Neuron (in vitro differentiated cells): ENCODE measurements around the gene NQO2.
A peak's percentile ranks its signal among the peaks of the same experiment; 100 is the strongest.
"Not testable (repeated sequence)": the region's sequence is repeated elsewhere in the genome, so short reads cannot be mapped to it uniquely, and the experiment has no call there.

Source experiments
- H2AFZ ChIP-seq: one replicate; pipeline ENCODE4 v1.6.1; 2013; ENCODE audit warnings: low read depth, mild to moderate bottlenecking, inconsistent platforms, low read length, moderate library complexity
- H3K27me3 ChIP-seq: one replicate; pipeline ENCODE4 v1.6.1; 2013; ENCODE audit warnings: low read length; ENCODE audit not compliant: insufficient read depth
- H3K36me3 ChIP-seq: one replicate; pipeline ENCODE4 v1.6.1; 2013; ENCODE audit warnings: low read length; ENCODE audit not compliant: insufficient read depth
- H3K4me1 ChIP-seq: one replicate; pipeline ENCODE4 v1.6.1; 2013; ENCODE audit warnings: low read length; ENCODE audit not compliant: insufficient read depth
- H3K4me3 ChIP-seq: 2 replicates; pipeline ENCODE4 v1.5.1; 2013; ENCODE audit warnings: mild to moderate bottlenecking, low read length, moderate library complexity
- H3K9me3 ChIP-seq: one replicate; pipeline ENCODE4 v1.6.1; 2013; ENCODE audit warnings: low read length

The NQO2 gene

GRCh38 chr6:2962004-2962403 is 37.7 kb upstream of the NQO2 start:
- Histone ChIP-seq H3K9me3 (peaks cover 4% of the 10 kb centered on the region), H3K4me3 (no peak overlapping the region), H3K4me1 (peaks cover 13% of the 10 kb centered on the region), H3K36me3 (no peaks in the 10 kb centered on the region), H3K27me3 (no peaks in the 10 kb centered on the region), H2AFZ (no peak overlapping the region)

GRCh38 chr6:2962636-2963035 is 37.1 kb upstream of the NQO2 start:
- H3K4me1 ChIP-seq = peaks cover 10% of the 10 kb centered on the region

GRCh38 chr6:2963756-2964155 is 35.9 kb upstream of the NQO2 start:
- no peak overlapping the region for H2AFZ ChIP-seq
- peaks cover 4% of the 10 kb centered on the region for H3K9me3 ChIP-seq
- H3K27me3 ChIP-seq = no peaks in the 10 kb centered on the region
- H3K4me3 ChIP-seq = no peak overlapping the region
- no peaks in the 10 kb centered on the region for H3K36me3 ChIP-seq
- peaks cover 10% of the 10 kb centered on the region for H3K4me1 ChIP-seq

More at GRCh38 chr6:2962636-2963035, 37.1 kb upstream of the NQO2 start:
- Histone ChIP-seq H3K36me3 (no peaks in the 10 kb centered on the region), H3K4me3 (no peak overlapping the region), H2AFZ (no peak overlapping the region), H3K9me3 (peaks cover 4% of the 10 kb centered on the region), H3K27me3 (no peaks in the 10 kb centered on the region)

- Histone ChIP-seq H3K36me3 (no peaks in the 10 kb centered on the region), H3K4me3 (no peak overlapping the region), H3K4me1 (peaks cover 11% of the 10 kb centered on the region), H3K9me3 (peaks cover 4% of the 10 kb centered on the region), H3K27me3 (no peaks in the 10 kb centered on the region), H2AFZ (no peak overlapping the region)
These were observed 34.7 kb upstream of the NQO2 start for GRCh38 chr6:2964793-2965505.

- H2AFZ ChIP-seq = no peak overlapping the region
- H3K4me1 ChIP-seq = peaks cover 11% of the 10 kb centered on the region
- H3K9me3 ChIP-seq = peaks cover 4% of the 10 kb centered on the region
- no peaks in the 10 kb centered on the region for H3K27me3 ChIP-seq
- no peaks in the 10 kb centered on the region for H3K36me3 ChIP-seq
- H3K4me3 ChIP-seq = no peak overlapping the region
These were observed 33.3 kb upstream of the NQO2 start for GRCh38 chr6:2966347-2966746.

- Histone ChIP-seq H3K36me3 (no peaks in the 10 kb centered on the region), H3K9me3 (peaks cover 4% of the 10 kb centered on the region), H3K4me3 (no peak overlapping the region), H3K4me1 (peaks cover 11% of the 10 kb centered on the region), H2AFZ (no peak overlapping the region), H3K27me3 (no peaks in the 10 kb centered on the region)
These were observed 31.8 kb upstream of the NQO2 start for GRCh38 chr6:2967936-2968335.

GRCh38 chr6:2968600-2969135 is 31.0 kb upstream of the NQO2 start:
- Histone ChIP-seq H3K27me3 (no peaks in the 10 kb centered on the region), H3K36me3 (no peaks in the 10 kb centered on the region), H3K9me3 (peaks cover 2% of the 10 kb centered on the region), H3K4me3 (no peak overlapping the region), H2AFZ (no peak overlapping the region), H3K4me1 (peaks cover 11% of the 10 kb centered on the region)

GRCh38 chr6:2969549-2969948 is 30.1 kb upstream of the NQO2 start:
- Histone ChIP-seq H3K9me3 (no peaks in the 10 kb centered on the region), H3K4me3 (no peak overlapping the region), H3K27me3 (no peaks in the 10 kb centered on the region), H3K4me1 (peaks cover 11% of the 10 kb centered on the region), H3K36me3 (no peaks in the 10 kb centered on the region), H2AFZ (no peak overlapping the region)

GRCh38 chr6:2970034-2970685 is 29.5 kb upstream of the NQO2 start:
- H3K36me3 ChIP-seq = no peaks in the 10 kb centered on the region
- peaks cover 11% of the 10 kb centered on the region for H3K4me1 ChIP-seq
- H3K9me3 ChIP-seq = no peaks in the 10 kb centered on the region
- H3K4me3 ChIP-seq = peak overlapping the region; percentile 53
- no peaks in the 10 kb centered on the region for H3K27me3 ChIP-seq
- no peak overlapping the region for H2AFZ ChIP-seq

GRCh38 chr6:2970753-2971419 is 28.8 kb upstream of the NQO2 start:
- peaks cover 2% of the 10 kb centered on the region for H3K9me3 ChIP-seq
- H2AFZ ChIP-seq = peak overlapping the region; percentile 13
- no peaks in the 10 kb centered on the region for H3K36me3 ChIP-seq
- H3K4me3 ChIP-seq = peak overlapping the region; percentile 53
- H3K27me3 ChIP-seq = no peaks in the 10 kb centered on the region
- peaks cover 11% of the 10 kb centered on the region for H3K4me1 ChIP-seq

GRCh38 chr6:2971420-2972218 is 28.1 kb upstream of the NQO2 start, which contains the start of gene SERPINB6:
TSS of gene SERPINB6 (minus strand) at chr6:2971567. CDS start at chr6:2959332, 12,235 bp downstream.
- Histone ChIP-seq H3K36me3 (no peaks in the 10 kb centered on the region), H3K4me1 (peaks cover 13% of the 10 kb centered on the region), H2AFZ (peak within 1 kb of the TSS; percentile 13), H3K9me3 (peaks cover 2% of the 10 kb centered on the region), H3K27me3 (no peaks in the 10 kb centered on the region), H3K4me3 (peak within 1 kb of the TSS; percentile 53)

GRCh38 chr6:2972219-2972487 is 27.5 kb upstream of the NQO2 start:
- not testable (repeated sequence) for H3K27me3 ChIP-seq, H3K36me3 ChIP-seq, H3K9me3 ChIP-seq
- Histone ChIP-seq H3K4me1 (peaks cover 18% of the 10 kb centered on the region), H3K4me3 (peak overlapping the region; percentile 53), H2AFZ (peak overlapping the region; percentile 13)

- not testable (repeated sequence) for H3K36me3 ChIP-seq, H3K4me3 ChIP-seq, H2AFZ ChIP-seq, H3K27me3 ChIP-seq, H3K9me3 ChIP-seq
- peaks cover 20% of the 10 kb centered on the region for H3K4me1 ChIP-seq
These were observed 27.0 kb upstream of the NQO2 start for GRCh38 chr6:2972685-2973084.
